Parathyroid adenoma (tissue), 2 donors: ENCODE results near the gene PTPRC.

Experiments
- H2AFZ ChIP-seq: fragments of 300-600 bp; sonication (generic); one replicate; pipeline ENCODE4 v1.7.0; 2017; ENCODE audit warnings: antibody characterized with exemption, mild to moderate bottlenecking
- H3K27ac ChIP-seq: fragments of 300-600 bp; sonication (generic); one replicate; pipeline ENCODE4 v1.7.0; 2017
- H3K27me3 ChIP-seq: fragments of 300-600 bp; sonication (generic); one replicate; pipeline ENCODE4 v1.7.0; 2017; ENCODE audit warnings: low read length; ENCODE audit not compliant: control insufficient read depth, insufficient read depth
- H3K36me3 ChIP-seq: fragments of 300-600 bp; sonication (generic); one replicate; pipeline ENCODE4 v1.7.0; 2017; ENCODE audit warnings: low read length; ENCODE audit not compliant: control insufficient read depth, insufficient read depth
- H3K4me1 ChIP-seq: fragments of 300-600 bp; sonication (generic); one replicate; pipeline ENCODE4 v1.7.0; 2017; ENCODE audit warnings: control low read depth
- H3K4me2 ChIP-seq: fragments of 300-600 bp; sonication (generic); one replicate; pipeline ENCODE4 v1.7.0; 2017; ENCODE audit warnings: low read length
- H3K4me3 ChIP-seq: fragments of 300-600 bp; sonication (generic); one replicate; pipeline ENCODE4 v1.7.0; 2017; ENCODE audit warnings: low read depth, low read length
- H3K79me2 ChIP-seq: fragments of 300-600 bp; sonication (generic); one replicate; pipeline ENCODE4 v1.7.0; 2017; ENCODE audit warnings: control low read depth
- H3K9ac ChIP-seq: fragments of 300-600 bp; sonication (generic); one replicate; pipeline ENCODE4 v1.7.0; 2017; ENCODE audit warnings: mild to moderate bottlenecking
- H3K9me3 ChIP-seq: fragments of 300-600 bp; sonication (generic); one replicate; pipeline ENCODE4 v1.7.0; 2017; ENCODE audit warnings: low read length; ENCODE audit not compliant: control insufficient read depth
- CTCF ChIP-seq: fragments of 300-600 bp; sonication (generic); IDR thresholded peaks from one replicate; pipeline ENCODE4 v1.7.0; 2017; ENCODE audit warnings: antibody characterized with exemption, mild to moderate bottlenecking
- donor health status: primary hyperparathyroidism.

Gene PTPRC

DNA sequence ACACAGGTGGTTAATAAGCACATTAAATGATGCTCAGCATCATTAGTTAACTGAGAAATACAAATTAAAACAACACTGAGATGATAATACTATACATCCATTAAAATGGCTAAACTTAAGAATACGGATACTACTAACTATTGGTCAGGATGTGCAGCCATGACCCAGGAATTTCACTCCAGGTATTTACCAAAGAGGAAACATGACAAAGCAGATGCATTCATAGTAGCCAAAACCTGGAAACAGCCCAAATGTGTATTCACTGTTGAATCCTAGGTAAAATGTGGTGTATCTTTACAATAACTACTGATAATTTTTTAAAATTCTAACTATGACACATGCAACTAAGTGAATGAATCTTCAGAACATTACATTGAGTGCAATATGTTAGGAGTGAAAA lies 73.0 kb downstream of the PTPRC start:
- Histone ChIP-seq H3K4me3 (no peak overlapping the region), H3K27ac (no peak overlapping the region), H3K9ac (no peak overlapping the region), H2AFZ (no peak overlapping the region), H3K4me2 (no peak overlapping the region), H3K36me3 (no peaks in the 10 kb centered on the region), H3K79me2 (no peaks in the 10 kb centered on the region), H3K27me3 (no peaks in the 10 kb centered on the region), H3K9me3 (no peaks in the 10 kb centered on the region), H3K4me1 (no peaks in the 10 kb centered on the region)
- TF ChIP-seq CTCF, result no peak

DNA sequence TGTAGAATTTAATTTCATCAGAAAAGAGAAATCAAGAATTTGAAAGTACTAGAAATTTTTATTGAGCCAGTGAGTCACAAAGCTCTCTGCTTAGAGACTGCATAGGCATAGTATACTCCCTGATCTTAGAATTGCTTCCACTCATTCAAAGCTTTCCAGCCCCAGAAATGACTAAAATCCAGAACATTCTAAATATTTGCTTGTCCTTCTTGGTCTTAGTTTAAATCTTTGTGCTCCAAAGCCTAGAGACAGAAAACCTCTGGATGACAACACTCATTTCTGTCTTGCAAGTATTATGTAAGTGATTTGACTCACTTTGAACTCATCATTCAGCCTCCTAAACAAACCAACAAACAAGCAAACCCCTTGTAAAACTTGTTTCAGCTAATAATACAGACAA lies 74.2 kb downstream of the PTPRC start:
- no peaks in the 10 kb centered on the region for H3K27me3 ChIP-seq
- no peak overlapping the region for H3K27ac ChIP-seq
- H3K4me1 ChIP-seq, result no peaks in the 10 kb centered on the region
- no peak for TF ChIP-seq CTCF
- H3K9me3 ChIP-seq, result no peaks in the 10 kb centered on the region
- no peak overlapping the region for H3K4me2 ChIP-seq
- no peak overlapping the region for H2AFZ ChIP-seq
- no peak overlapping the region for H3K9ac ChIP-seq
- no peaks in the 10 kb centered on the region for H3K79me2 ChIP-seq
- no peaks in the 10 kb centered on the region for H3K36me3 ChIP-seq
- H3K4me3 ChIP-seq, result no peak overlapping the region

DNA sequence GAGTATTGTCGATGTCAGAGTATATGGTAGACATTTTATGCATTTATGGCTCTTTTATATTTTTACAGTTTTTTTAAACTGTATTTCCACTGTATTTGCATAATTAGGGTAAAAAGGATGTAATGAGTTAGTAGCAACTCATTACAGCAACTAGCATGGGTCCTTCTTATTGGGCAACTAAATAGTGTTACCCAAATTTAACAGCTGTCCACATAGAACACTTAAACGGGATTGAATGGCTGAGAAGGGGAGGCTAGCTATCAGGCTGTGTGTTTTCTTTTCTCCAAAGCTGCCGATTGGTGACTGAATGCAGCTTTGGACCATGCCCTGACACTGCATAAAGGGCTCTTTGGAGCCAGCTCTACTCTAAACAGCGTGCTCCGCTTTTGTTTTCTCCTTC lies 75.4 kb downstream of the PTPRC start:
- Histone ChIP-seq H3K9ac (no peak overlapping the region), H3K4me1 (no peaks in the 10 kb centered on the region), H3K27me3 (no peaks in the 10 kb centered on the region), H3K9me3 (no peaks in the 10 kb centered on the region), H3K27ac (no peak overlapping the region), H3K79me2 (no peaks in the 10 kb centered on the region), H3K4me3 (no peak overlapping the region), H3K36me3 (no peaks in the 10 kb centered on the region), H2AFZ (no peak overlapping the region), H3K4me2 (no peak overlapping the region)
- no peak for TF ChIP-seq CTCF

GRCh38 chr1:198716051-198716450 lies 77.2 kb downstream of the PTPRC start:
- H3K79me2 ChIP-seq, result no peaks in the 10 kb centered on the region
- H3K36me3 ChIP-seq, result no peaks in the 10 kb centered on the region
- no peak for TF ChIP-seq CTCF
- no peaks in the 10 kb centered on the region for H3K9me3 ChIP-seq
- no peak overlapping the region for H3K4me3 ChIP-seq
- H3K27ac ChIP-seq, result no peak overlapping the region
- H3K4me1 ChIP-seq, result no peaks in the 10 kb centered on the region
- H3K9ac ChIP-seq, result no peak overlapping the region
- H2AFZ ChIP-seq, result no peak overlapping the region
- no peaks in the 10 kb centered on the region for H3K27me3 ChIP-seq
- no peak overlapping the region for H3K4me2 ChIP-seq

DNA sequence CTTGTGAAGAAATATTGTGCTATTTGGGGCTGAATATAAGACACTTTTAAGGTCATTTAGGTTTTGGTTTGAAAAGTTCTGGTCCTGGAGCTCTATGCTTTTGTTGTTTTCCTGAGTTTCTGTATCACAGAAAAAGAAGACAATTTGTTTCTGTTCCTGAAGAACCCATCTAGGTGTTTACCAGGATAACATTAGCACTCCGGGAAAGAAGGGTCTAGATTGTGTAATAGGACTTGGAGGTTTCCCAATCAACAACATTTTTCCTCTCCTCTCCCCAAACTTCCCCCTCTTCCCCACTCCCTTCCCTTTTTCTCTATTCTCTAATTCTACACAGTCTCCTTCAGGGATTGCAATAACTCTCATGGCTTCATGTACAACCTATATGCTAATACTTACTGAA lies 78.7 kb downstream of the PTPRC start:
- Histone ChIP-seq H3K36me3 (no peaks in the 10 kb centered on the region), H3K79me2 (no peaks in the 10 kb centered on the region)

More for the DNA sequence above, 78.7 kb downstream of the PTPRC start:
- Histone ChIP-seq H3K4me3 (no peak overlapping the region), H2AFZ (no peak overlapping the region), H3K27ac (no peak overlapping the region), H3K27me3 (no peaks in the 10 kb centered on the region), H3K9me3 (no peaks in the 10 kb centered on the region), H3K4me1 (no peaks in the 10 kb centered on the region), H3K9ac (no peak overlapping the region), H3K4me2 (no peak overlapping the region)
- no peak for TF ChIP-seq CTCF
